PC-9 (cell line): ENCODE results near the gene GABRR2. TPM values are rescaled to one million over a fixed set of nuclear protein-coding genes. Genes with fewer than 3 reads are reported as not detected.

Source experiments
- BruUV-seq: library from RNA; stranded (reverse); fragments of 400-500 nt; replicated peaks from 2 replicates; lab custom pipeline; 2021; lab: Mats Ljungman, UMichigan
- CTCF ChIA-PET: fragments of 300-600 bp; sonication (Branson Sonifier 250); formaldehyde crosslinking; loops from one replicate; lab custom pipeline; 2022; ENCODE audit warnings: antibody characterized with exemption; lab: Charles Lee
- POLR2A ChIA-PET: fragments of 300-600 bp; sonication (Branson Sonifier 250); formaldehyde crosslinking; loops from one replicate; lab custom pipeline; 2022; ENCODE audit warnings: antibody characterized with exemption; ENCODE audit not compliant: unreplicated experiment; lab: Charles Lee
- DNase-seq, 2 experiments: peaks; one replicate each; pipeline versions ENCODE4 v3.0.0 to v3.0.0-alpha.2; 2015 to 2022; ENCODE audit warnings: mixed read lengths in 1 of 2
- H2AFZ ChIP-seq: fragments of 200-600 bp; sonication (generic); 2 replicates; pipeline ENCODE4 v1.8.1; 2017; ENCODE audit warnings: antibody characterized with exemption
- H3F3A ChIP-seq: fragments of 200-600 bp; sonication (generic); 2 replicates; pipeline ENCODE4 v1.8.1; 2017; ENCODE audit warnings: antibody characterized with exemption, mild to moderate bottlenecking, low read depth; ENCODE audit not compliant: insufficient read depth
- H3K27ac ChIP-seq: fragments of 200-600 bp; sonication (generic); 2 replicates; pipeline ENCODE4 v1.6.1; 2016; ENCODE audit warnings: mixed run types
- H3K27me3 ChIP-seq: fragments of 200-600 bp; sonication (generic); 2 replicates; pipeline ENCODE4 v1.6.1; 2016; ENCODE audit warnings: low read depth, mixed run types; ENCODE audit not compliant: insufficient read depth
- H3K36me3 ChIP-seq: fragments of 200-600 bp; sonication (generic); 2 replicates; pipeline ENCODE4 v1.6.1; 2016; ENCODE audit warnings: low read depth, mixed run types
- H3K4me1 ChIP-seq: fragments of 200-600 bp; sonication (generic); replicated peaks from 2 replicates; pipeline ENCODE4 v1.6.1; 2016; ENCODE audit warnings: mixed run types; ENCODE audit not compliant: insufficient read depth
- H3K4me2 ChIP-seq: fragments of 200-600 bp; sonication (generic); 2 replicates; pipeline ENCODE4 v1.6.1; 2017; ENCODE audit warnings: mixed run types
- H3K4me3 ChIP-seq: fragments of 200-600 bp; sonication (generic); 2 replicates; pipeline ENCODE4 v1.6.1; 2016; ENCODE audit warnings: mixed run types
- H3K79me2 ChIP-seq: fragments of 200-600 bp; sonication (generic); 2 replicates; pipeline ENCODE4 v1.6.1; 2017; ENCODE audit warnings: low read depth, mixed run types
- H3K9me2 ChIP-seq: fragments of 200-600 bp; sonication (generic); 2 replicates; pipeline ENCODE4 v1.8.1; 2017; ENCODE audit warnings: mild to moderate bottlenecking; ENCODE audit not compliant: insufficient read depth
- H3K9me3 ChIP-seq: fragments of 200-600 bp; sonication (generic); 2 replicates; pipeline ENCODE4 v1.8.1; 2016; ENCODE audit warnings: low read depth; ENCODE audit not compliant: insufficient read depth
- H4K20me1 ChIP-seq: fragments of 200-600 bp; sonication (generic); 2 replicates; pipeline ENCODE4 v1.8.1; 2017; ENCODE audit not compliant: insufficient read depth
- EZH2 ChIP-seq: fragments of 200-600 bp; sonication (generic); IDR thresholded peaks from 2 replicates; pipeline ENCODE4 v1.8.0; 2017; ENCODE audit warnings: antibody characterized with exemption, low read depth
- intact Hi-C: fragments of 100-400 bp; cut with micrococcal nuclease; formaldehyde crosslinking; loops from one replicate; pipeline ENCODE4 v1.10.0; 2022; ENCODE audit not compliant: unreplicated experiment
- total RNA-seq: library from RNA; stranded (reverse); gene quantifications from 2 replicates; pipeline ENCODE4 v1.2.3, GENCODE V29; 2021
- TF ChIP-seq, protein P1 (sequence below): fragments of 200-600 bp; sonication (generic); conservative IDR thresholded peaks from 2 replicates; pipeline ENCODE4 v1.6.1; 2017; ENCODE audit warnings: mixed run types, antibody characterized with exemption, mild to moderate bottlenecking, moderate library complexity

GABRR2 gene
- total RNA-seq, 1 experiment from 2014 or later = 0.52 TPM

DNA sequence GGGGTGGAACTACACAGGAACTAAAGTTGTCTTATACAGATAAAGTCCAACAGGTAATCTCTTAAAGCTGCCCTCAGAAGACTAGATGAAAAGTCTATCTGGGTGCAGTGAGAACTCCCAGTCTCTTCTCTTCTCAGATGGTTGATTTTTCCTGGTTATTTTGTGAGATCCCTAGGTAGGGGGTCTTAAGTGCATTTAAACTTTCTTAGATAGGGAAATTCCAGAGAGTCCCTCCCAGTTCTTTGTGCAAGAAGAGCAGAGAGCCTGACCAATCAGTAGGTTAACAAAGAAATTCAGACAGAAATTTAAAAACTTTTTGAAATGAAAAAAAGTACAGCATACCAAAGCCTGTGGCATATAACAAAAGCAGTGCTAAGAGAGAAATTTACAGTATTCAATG is 2.0 kb upstream of the GABRR2 start:
- TF ChIP-seq, protein P1, sequence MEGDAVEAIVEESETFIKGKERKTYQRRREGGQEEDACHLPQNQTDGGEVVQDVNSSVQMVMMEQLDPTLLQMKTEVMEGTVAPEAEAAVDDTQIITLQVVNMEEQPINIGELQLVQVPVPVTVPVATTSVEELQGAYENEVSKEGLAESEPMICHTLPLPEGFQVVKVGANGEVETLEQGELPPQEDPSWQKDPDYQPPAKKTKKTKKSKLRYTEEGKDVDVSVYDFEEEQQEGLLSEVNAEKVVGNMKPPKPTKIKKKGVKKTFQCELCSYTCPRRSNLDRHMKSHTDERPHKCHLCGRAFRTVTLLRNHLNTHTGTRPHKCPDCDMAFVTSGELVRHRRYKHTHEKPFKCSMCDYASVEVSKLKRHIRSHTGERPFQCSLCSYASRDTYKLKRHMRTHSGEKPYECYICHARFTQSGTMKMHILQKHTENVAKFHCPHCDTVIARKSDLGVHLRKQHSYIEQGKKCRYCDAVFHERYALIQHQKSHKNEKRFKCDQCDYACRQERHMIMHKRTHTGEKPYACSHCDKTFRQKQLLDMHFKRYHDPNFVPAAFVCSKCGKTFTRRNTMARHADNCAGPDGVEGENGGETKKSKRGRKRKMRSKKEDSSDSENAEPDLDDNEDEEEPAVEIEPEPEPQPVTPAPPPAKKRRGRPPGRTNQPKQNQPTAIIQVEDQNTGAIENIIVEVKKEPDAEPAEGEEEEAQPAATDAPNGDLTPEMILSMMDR = no peak
- TF ChIP-seq EZH2 = no peak
- Histone ChIP-seq H4K20me1 (no peaks in the 10 kb centered on the region), H3K27ac (no peak overlapping the region), H3K4me3 (no peak overlapping the region), H3K36me3 (no peaks in the 10 kb centered on the region), H3K4me2 (no peak overlapping the region), H3K4me1 (no peaks in the 10 kb centered on the region), H3F3A (no peaks in the 10 kb centered on the region), H3K9me2 (no peaks in the 10 kb centered on the region), H3K27me3 (no peaks in the 10 kb centered on the region), H3K79me2 (no peaks in the 10 kb centered on the region), H3K9me3 (no peaks in the 10 kb centered on the region), H2AFZ (no peak overlapping the region)
- no peak for DNase-seq
- no TSS peak for BruUV-seq
- intact Hi-C loops = no loop called here
- CTCF ChIA-PET = interaction anchor here (0.6 kb wide), 1 partner anchor 13 kb away, joined by 9 read pairs; no protein-coding TSS in a partner anchor
- POLR2A ChIA-PET = no interaction called here

DNA sequence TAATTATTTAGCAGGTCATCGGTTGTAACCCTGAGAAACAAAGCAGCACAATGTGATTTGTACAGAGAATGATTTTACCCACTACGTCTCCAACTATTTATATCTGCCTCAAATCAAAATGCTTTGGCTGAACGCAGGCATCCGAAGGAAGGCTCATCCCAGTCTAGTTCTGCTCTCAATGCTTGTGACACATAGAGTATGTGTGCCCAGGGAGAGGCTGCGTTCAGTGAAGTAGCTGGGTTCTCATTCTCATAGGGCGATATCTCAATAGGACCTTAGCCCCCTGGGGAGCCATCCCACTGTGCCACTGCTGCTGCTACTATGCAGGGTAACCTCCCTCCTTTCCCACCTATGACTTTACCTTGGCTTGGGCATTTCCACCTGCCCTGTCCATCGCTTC is 407 bp downstream of the GABRR2 start:
- DNase-seq = no peak
- no peaks in the 10 kb centered on the region for H3K9me3 ChIP-seq
- no peak overlapping the region for H3K4me2 ChIP-seq
- ChIA-PET POLR2A (no interaction called here), CTCF (no interaction called here)
- TF ChIP-seq, protein P1 = no peak
- TF ChIP-seq EZH2 = no peak
- intact Hi-C loops = no loop called here
- H3K27ac ChIP-seq = no peak overlapping the region
- BruUV-seq = no TSS peak
- no peaks in the 10 kb centered on the region for H3F3A ChIP-seq
- H2AFZ ChIP-seq = no peak overlapping the region
- no peaks in the 10 kb centered on the region for H3K79me2 ChIP-seq
- H3K4me3 ChIP-seq = no peak overlapping the region
- no peaks in the 10 kb centered on the region for H3K27me3 ChIP-seq
- H4K20me1 ChIP-seq = no peaks in the 10 kb centered on the region
- no peaks in the 10 kb centered on the region for H3K9me2 ChIP-seq
- H3K4me1 ChIP-seq = no peaks in the 10 kb centered on the region
- no peaks in the 10 kb centered on the region for H3K36me3 ChIP-seq

DNA sequence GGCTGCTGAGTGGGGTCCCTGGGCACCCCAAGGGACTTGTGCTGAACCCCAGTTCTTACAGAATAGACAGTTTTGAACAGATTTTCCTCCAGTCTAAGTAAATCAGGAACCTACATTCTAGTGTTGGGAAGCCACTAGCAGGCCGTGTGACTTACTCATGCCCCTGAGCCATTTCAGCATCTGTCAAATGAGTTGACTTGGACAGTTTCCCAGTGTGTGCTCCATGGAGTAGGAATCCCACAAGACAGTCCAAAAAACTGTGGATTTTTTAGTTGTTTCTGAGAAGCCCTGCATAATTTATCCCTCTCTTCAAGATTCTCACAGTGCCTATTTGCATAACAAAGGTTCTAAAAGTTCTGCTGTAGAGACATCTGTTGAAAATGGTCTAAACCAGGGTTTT is 2.1 kb downstream of the GABRR2 start:
- DNase-seq = no peak
- Histone ChIP-seq H3K4me1 (no peaks in the 10 kb centered on the region), H3K27me3 (no peaks in the 10 kb centered on the region), H3K36me3 (no peaks in the 10 kb centered on the region), H3F3A (no peaks in the 10 kb centered on the region), H3K4me2 (no peak overlapping the region), H3K4me3 (no peak overlapping the region), H3K9me3 (no peaks in the 10 kb centered on the region), H3K9me2 (no peaks in the 10 kb centered on the region), H3K79me2 (no peaks in the 10 kb centered on the region), H4K20me1 (no peaks in the 10 kb centered on the region), H3K27ac (no peak overlapping the region), H2AFZ (no peak overlapping the region)
- intact Hi-C loops = no loop called here
- TF ChIP-seq, protein P1 = no peak
- no peak for TF ChIP-seq EZH2
- ChIA-PET CTCF (no interaction called here), POLR2A (interaction anchor here (0.6 kb wide), 1 partner anchor 167 kb away, joined by 3 read pairs; the partner anchor contains the start of gene PM20D2)
- BruUV-seq = no TSS peak
